ENCODE results near the gene CCDC148.

DNA sequence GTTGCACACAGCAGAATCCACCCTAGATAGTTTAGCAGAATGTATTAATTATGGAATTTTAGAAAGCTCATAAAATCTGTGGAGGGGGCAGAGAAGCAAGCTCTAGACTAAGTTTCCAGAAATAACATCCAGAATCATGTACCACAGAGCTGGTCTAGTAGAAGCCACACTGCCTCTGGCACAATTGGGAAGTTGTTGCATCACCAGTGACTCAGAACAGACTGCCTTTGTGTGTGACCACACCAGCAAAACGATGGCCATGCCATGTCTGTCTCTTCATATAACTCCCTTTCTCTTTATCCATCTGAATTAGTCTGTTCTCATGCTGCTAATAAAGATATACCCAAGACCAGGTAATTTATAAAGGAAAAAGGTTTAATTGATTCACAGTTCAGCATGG is 158.9 kb downstream of the CCDC148 start:
- TF ChIP-seq, protein P1, sequence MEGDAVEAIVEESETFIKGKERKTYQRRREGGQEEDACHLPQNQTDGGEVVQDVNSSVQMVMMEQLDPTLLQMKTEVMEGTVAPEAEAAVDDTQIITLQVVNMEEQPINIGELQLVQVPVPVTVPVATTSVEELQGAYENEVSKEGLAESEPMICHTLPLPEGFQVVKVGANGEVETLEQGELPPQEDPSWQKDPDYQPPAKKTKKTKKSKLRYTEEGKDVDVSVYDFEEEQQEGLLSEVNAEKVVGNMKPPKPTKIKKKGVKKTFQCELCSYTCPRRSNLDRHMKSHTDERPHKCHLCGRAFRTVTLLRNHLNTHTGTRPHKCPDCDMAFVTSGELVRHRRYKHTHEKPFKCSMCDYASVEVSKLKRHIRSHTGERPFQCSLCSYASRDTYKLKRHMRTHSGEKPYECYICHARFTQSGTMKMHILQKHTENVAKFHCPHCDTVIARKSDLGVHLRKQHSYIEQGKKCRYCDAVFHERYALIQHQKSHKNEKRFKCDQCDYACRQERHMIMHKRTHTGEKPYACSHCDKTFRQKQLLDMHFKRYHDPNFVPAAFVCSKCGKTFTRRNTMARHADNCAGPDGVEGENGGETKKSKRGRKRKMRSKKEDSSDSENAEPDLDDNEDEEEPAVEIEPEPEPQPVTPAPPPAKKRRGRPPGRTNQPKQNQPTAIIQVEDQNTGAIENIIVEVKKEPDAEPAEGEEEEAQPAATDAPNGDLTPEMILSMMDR (IDR thresholded peaks at IDR 0.05; ENCODE audit: low read length) = no peak
- TF ChIP-seq EZH2 (IDR thresholded peaks at IDR 0.05; ENCODE audit: borderline replicate concordance, low read length) = no peak
